ENCODE measurements around the gene SYNPO2L.
A peak's percentile ranks its signal among the peaks of the same experiment; 100 is the strongest.
"Not testable (repeated sequence)": the region's sequence is repeated elsewhere in the genome, so short reads cannot be mapped to it uniquely, and the experiment has no call there.

Gene SYNPO2L, protein sequence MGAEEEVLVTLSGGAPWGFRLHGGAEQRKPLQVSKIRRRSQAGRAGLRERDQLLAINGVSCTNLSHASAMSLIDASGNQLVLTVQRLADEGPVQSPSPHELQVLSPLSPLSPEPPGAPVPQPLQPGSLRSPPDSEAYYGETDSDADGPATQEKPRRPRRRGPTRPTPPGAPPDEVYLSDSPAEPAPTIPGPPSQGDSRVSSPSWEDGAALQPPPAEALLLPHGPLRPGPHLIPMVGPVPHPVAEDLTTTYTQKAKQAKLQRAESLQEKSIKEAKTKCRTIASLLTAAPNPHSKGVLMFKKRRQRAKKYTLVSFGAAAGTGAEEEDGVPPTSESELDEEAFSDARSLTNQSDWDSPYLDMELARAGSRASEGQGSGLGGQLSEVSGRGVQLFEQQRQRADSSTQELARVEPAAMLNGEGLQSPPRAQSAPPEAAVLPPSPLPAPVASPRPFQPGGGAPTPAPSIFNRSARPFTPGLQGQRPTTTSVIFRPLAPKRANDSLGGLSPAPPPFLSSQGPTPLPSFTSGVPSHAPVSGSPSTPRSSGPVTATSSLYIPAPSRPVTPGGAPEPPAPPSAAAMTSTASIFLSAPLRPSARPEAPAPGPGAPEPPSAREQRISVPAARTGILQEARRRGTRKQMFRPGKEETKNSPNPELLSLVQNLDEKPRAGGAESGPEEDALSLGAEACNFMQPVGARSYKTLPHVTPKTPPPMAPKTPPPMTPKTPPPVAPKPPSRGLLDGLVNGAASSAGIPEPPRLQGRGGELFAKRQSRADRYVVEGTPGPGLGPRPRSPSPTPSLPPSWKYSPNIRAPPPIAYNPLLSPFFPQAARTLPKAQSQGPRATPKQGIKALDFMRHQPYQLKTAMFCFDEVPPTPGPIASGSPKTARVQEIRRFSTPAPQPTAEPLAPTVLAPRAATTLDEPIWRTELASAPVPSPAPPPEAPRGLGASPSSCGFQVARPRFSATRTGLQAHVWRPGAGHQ

DNA sequence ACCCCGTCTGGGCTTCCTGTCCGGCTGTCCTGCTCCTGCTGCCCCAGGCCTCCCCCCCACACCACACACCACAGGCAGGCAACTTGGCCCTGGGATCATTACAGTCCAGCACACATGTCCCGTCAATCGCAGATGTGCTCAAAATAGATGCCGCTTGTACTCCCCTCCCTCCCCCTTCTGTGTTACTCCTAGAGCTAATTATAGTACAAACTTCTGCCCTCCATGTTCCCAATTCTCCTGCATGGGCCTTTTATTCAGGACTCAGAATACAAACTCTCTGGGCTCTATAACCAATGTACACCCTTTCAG lies at the start of gene SYNPO2L:
SYNPO2L (minus strand) TSS at position 40 of the 309 bp plus-strand sequence. CDS start 107 bp downstream, outside the sequence.
- no peak for DNase-seq

DNA sequence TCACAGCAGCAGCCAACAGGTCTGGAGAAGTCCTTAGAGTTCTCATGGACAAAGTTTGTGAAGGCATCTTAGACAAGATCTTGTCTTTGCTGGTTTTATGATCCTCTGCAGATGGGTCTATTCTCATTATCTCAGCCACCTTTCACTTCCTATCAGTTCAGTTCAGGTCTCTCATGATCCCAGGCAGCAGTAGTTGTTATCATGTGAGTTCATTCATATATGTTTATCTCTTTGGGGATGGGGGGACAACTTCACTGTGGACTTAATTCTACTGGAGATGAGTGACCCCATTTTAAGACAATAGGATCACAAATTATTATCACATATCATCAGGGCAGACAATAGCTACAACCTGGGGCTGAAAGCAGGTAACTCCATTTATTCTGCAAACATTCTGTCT lies 48.1 kb upstream of the SYNPO2L start:
- DNase-seq, result not testable (repeated sequence)

DNA sequence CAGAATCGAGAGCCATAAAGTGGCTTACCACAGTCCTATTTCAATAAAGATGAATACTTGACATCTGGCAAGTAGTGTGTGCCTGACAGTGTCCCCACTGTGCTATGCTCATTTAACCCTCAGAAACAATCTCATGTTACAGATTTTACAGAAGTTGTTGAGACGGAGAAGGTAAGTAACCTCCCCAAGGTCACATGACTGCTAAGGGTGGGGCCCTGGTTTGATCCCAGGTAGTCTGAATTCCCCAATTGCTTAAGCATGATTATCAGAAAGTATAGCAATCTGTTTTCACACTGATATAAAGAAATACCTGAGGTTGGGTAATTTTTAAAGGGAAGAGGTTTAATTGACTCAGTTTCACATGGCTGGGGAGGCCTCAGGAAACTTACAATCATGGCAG lies 43.0 kb upstream of the SYNPO2L start:
- not testable (repeated sequence) for DNase-seq

DNA sequence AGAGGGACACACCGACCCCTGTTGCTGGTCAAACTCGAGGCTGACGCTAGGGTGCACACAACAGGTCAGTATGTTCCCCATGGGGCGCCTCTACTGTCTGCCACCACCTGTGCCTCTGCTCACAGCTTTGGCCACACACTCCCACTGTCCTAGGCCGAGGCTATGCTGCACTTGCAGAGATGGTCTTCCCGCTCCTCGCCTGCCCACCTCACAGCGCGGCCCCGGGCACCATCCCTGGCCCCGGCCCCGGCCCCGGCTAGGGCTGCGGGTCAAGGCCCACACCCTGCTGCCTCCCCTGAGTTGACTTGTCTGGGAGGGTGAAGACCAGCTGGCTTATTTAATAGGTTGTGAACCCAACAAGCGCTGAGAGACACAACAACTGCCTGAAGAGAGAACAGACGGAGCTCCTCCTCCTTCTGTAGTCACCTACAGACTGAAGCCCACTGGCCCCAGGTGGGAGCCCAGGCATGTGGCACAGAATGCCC lies 41.9 kb upstream of the SYNPO2L start, which contains the start of gene AGAP5:
AGAP5 (minus strand) TSS at position 435 of the 485 bp plus-strand sequence; CDS start at position 81, 354 bp downstream.
- not testable (repeated sequence) for DNase-seq

DNA sequence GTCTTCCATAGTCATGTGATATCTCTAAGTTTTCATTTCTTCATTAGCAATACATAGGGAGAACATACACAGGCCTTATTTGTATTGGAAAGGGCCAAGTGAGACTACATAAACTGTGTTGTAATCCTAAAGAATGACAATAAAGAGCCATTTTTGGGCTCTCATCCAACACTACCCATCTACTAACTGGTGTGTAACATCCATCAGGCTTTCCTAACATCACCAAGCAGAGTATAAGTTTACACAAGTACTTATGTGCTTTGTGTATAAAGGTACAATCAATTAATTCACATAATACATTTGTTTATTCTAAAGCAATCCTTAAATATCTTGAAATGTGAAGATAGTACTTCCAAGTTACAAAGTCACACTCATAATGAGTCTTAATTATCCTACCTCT lies 39.5 kb upstream of the SYNPO2L start:
- not testable (repeated sequence) for DNase-seq

DNA sequence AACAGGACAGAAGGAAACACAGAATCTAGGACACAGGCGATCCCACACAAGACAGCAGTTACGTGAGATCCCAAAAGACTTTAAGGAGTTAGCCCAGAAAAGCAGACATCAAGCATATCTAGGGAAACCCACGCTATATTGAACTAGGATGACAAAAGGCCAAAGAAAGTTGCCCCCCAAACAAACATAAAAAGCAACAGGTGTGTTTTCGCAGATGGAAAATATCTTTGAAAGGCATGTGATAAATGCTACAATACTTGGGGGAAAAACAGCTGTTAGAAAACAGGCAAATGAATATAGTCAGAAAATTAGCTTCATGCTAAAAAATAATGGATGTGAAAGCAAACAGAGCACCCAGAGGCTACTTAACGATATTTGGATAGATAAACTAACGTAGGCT lies 34.9 kb upstream of the SYNPO2L start:
- DNase-seq, result not testable (repeated sequence)

DNA sequence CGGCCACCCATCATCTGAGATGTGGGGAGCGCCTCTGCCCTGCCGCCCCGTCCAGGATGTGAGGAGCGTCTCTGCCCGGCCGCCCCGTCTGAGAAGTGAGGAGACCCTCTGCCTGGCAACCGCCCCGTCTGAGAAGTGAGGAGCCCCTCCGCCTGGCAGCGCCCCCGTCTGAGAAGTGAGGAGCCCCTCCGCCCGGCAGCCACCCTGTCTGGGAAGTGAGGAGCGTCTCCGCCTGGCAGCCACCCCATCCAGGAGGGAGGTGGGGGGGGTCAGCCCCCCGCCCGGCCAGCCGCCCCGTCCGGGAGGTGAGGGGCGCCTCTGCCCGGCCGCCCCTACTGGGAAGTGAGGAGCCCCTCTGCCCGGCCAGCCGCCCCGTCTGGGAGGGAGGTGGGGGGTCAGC lies 33.8 kb upstream of the SYNPO2L start:
- DNase-seq, result not testable (repeated sequence)

DNA sequence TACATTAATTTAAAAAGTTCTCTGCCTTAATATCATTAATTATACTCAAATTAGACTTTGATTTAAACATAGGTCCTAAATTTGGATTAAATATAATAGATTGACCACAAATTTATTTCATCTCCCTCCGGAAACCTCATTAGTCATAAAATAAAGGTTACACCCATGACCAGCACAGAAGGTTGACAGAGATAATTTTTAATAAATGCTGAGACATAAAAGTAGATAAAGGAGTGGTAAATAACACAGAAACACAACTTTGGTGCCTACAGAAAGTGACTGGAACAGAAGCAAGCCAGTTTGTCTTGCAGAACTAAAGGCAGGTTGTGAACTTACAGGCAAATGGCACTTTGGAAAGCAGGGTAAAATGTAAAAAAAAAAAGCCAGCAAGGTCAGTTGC lies 31.8 kb upstream of the SYNPO2L start:
- DNase-seq, result not testable (repeated sequence)

DNA sequence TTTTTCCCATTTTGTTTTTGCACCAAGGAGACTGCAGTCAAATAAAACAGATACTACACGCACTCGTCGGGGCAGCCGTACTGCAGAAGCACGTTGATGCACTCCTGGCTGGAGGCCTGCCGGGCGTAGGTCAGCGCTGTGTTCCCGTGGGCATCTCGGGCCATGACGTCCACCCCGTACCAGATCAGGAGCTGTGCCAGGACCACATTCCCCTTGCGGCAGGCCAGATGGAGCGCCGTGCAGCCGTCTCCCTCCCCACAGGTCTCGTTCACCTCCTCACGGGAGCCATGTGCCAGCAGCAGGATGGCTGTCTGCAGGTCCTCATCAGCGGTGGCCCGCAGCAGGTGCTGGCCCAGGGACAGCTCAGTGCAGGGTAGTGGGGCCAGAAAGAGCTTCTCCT lies 18.7 kb upstream of the SYNPO2L start:
- not testable (repeated sequence) for DNase-seq

DNA sequence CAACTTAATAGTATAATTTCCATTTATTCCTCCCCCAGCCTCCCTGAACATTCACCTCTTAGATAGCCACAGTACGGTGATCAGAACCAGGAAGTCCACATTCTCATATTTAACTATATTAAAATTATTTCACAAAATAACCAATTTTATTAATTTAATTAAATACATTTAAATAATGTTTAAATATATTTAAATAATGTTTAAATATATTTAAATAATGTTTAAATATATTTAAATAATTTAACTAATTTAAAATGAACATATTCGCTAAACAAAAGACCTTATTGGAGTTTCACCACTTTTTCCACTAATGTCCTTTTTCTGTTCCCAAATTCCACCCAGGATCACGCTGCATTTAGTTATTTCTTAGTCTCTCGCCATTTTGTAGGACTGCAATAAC lies 12.5 kb upstream of the SYNPO2L start:
- not testable (repeated sequence) for DNase-seq

DNA sequence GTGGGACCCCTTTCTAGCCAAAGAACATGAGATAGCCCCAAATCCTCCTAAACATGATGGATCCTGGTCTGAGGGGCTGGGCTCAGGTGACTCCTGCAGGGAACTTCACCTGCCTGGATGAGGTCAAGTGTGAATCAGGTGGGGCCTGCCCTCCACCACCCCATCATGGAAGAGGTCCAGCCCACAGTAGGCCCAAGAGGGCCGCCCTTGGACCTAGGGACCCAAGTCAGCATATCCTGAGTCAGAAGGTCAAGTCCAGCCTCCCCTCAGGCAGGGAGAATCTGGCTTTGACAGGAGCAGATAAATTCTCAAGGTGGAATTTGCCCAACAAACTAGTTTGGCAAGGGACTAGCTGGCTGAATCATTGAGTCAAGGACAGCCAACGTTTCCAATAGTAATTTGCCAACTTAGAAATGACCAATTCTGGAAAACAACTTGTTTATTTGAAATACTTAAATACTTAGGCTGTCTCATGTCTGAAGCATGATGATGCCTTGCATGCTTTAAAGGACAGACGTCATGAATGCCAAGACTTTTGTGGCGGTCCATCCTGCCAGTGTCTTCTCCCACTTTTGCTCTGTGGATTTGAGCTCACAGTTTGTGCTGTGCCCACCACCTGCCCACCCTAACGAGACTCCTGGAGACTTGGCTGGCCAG lies 10.5 kb upstream of the SYNPO2L start:
- not testable (repeated sequence) for DNase-seq

DNA sequence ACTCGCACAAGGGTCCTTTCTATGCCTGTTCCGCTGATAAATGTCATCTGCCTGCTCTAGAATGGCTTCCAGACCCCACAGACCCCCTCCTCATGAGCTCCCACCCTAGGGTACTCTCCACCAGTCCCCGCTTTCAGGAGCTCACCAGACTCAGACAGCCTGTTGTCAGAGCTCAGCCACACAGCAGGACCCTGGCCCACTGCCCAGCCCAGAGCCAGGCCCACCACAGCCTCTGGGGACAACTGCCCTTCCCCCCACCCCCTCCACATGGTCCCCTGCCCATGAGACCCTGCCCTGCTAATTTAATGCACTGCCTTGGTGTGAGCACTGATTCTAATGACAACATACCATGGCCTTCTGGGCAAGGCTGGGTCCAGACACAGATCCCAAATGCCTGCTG lies 9.8 kb upstream of the SYNPO2L start:
- DNase-seq, result not testable (repeated sequence)

DNA sequence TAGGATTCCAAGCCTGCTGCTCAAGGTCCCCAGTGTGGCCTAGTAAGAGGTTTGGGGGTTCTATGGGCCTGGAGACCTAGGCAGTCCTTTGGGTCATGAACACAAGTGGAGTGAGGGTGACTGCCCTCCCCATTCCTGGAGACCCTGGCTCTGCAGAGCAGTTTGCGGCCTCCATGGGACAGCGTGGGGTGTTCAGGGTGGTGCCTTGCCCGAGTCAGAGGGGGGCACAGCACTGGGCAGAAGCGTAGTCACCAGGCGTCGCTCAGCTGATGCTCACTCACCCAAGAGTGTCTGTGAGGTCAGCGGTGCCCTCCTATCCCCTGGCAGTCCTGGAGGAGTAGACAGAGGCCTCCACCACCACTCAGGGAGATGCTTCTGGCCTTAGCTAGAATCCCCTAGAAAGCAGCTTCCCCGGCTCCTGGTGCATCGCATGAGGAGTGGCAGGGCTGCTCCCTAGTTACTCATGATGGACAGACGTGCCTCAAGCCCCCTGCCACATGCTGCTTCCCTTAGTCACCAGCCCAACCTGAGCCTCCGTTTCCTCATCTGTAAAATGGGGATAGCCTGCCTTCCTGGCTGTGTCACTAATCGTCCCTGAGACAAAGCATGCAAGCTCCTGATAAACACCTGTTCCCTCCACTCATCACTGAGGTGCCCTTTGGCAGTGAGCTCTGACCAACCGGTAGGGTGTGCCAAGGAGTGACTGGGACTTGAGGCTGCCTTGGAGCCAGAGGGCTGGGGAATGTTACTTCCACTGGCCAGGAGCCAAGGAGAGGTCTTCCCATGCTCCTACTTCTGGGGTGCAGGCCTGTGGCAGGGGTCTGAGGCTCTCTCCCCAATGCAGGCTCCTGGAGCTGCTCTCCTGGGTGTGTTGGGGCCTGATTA lies 8.6 kb upstream of the SYNPO2L start:
- DNase-seq, result not testable (repeated sequence)

DNA sequence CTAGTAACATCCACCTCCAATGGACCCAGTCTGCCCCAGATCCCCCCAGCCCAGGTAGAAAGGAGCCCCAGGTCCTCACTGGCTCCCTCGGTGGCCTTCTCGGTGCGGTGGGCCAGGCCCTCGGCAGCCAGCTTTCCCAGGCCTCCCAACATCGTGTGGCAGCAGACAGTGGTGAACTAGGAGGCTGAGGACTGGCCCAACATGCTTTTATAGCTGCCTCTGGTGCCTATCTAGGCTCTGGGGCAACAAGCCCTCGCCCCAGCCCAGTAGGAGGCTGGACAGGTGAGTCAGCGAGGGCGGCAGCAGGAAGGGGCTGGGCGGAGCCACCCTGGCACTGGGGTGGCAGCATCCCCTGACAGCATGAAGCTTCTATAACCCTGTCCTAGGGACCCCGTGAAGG lies 7.8 kb upstream of the SYNPO2L start:
- not testable (repeated sequence) for DNase-seq

DNA sequence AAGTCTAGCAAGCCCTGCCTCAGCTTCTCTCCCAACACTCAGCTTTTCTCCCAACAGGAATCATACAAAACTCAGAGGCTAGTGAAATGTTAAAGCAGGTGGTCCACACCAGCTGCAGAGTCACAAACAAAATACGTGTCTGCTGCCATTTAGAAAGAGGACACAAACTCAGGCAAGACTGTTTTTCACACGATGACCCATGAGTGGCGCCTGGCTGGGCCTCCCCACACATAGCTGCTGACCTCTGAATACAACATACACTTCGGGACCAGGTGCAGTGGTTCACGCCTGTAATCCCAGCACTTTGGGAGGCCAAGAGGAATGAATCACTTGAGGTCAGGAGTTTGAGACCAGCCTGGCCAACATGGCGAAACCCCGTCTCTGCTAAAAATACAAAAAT lies 6.9 kb upstream of the SYNPO2L start:
- DNase-seq, result not testable (repeated sequence)

DNA sequence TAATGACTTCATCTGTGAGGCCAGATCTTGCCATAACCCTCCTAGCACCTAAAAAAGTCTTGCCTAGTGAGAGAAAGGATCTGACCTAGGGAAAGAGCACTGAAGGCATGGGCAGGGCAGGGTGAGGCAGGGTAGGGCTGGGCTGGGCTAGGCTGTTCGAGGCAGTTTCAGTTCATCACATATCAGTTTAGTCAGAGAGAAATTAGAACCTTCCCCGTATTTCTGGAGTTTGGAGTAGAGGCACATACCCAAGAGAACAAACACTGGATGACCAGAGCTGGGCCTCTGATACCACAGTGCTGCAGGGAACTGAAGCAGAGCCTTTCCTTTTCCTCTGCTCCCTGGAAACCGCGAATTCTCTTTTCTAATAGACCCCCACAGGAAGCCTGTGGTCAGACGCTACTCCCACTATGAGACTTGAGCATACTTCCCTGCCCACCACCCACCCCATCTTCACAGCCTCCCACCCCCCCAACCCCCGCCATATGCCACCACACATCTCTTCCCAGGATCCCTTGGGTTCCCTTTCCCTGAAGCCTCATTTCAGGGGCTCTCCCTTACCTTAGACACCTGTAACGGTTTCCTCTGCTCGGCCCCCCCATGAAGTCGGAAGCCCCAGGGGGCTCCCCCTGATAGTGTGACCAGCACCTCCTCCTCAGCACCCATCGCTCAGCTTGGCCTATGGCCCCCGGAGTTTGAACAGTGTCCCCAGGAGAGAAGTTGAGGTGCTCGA lies 406 bp downstream of the SYNPO2L start:
- DNase-seq, result no peak

DNA sequence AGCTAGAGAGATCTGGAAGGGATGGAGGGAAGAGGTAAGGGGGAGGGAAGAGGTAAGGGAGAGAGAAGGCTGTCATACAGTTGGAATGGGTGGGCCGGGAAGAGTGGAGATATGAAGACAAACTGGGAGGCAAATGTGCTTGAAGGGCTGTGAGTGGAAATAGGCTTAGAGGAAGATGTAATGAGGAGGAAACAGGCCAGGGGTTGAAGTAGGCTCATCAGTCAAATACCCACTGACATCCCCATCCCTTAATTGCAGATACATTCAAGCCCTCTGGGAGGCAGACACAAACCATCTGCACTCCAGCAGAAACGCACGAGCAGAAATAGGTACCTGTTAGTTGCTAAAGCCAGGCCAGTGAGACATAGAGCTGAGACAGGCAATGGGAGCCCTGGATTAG lies 2.1 kb downstream of the SYNPO2L start:
- peak; percentile 19 for DNase-seq

DNA sequence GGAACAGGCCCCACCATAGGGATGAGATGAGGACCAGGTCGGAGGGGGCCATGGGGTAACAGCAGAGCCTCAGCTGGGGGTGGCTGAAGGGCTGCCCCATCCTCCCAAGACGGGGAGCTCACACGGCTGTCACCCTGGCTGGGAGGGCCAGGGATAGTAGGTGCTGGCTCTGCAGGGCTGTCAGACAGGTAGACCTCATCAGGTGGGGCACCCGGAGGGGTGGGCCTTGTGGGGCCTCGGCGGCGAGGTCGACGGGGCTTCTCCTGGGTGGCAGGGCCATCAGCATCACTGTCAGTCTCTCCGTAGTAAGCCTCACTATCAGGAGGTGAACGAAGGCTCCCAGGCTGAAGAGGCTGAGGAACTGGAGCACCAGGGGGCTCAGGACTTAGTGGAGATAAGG lies 2.6 kb downstream of the SYNPO2L start:
- no peak for DNase-seq

DNA sequence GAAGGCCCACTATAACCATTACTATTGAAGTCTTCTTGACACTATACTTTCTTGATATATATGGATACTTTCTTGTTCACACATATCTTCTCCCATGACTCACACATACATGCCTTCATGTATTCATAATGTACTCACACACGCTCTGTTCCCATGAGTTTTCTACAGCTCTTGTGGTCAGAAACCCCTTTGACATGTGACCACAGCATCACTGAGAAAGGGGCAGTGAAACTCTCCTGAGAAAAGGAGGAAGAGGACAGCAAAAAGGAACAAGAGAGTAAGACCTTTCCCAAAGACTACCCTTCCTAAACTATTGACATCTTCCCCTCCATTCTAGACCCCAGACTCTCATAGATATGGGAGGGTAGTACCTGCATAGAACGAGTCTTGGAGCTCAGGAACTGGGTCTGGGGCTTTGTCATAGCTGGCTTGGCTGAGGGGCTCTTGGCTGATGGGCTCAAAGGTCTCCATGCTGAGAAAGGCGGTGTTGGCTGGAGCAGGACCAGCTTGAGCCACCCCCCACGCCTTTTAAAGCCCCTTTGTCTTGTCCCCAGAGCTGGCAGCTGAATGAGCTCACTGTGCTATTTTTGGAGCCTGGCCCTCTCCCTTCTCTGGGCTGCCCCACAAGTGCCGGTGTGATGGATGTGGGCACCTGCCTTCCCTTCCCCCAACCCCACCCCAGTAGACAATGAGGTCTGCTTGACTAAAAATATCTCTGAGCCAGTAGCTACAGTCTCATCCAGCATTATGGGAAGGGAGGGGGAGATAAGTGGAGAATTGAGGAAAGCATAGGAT lies 5.1 kb downstream of the SYNPO2L start:
- no peak for DNase-seq

DNA sequence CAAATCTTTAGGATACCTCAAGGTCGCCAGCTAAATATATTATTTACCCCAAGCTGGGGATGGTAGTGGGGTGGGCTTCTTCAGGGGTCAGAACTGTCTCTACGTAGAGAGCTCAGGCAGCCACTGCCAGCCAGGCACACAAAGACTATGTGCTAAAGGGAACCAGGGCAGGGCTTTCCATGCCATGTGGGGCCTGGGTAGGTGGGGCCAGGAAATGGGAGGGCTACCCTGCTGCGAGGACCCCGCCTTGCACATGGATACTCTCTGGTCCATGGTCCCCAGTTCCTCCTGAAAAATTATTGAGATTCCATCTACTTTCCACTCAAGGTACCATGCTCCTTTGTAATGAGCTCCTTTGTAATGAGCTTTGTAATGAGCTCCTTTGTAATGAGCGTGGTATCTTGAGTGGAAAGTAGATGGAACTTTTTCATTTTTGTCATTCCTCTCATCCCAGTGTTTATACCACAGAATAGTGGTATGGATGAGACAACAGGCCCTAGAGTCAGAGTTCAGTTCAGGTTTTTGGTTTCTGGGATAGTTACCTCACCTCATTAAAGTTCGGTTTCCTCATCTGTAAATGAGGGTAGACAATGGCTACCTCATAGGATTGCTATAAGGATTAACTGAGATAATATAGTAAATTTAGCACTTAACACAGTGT lies 5.8 kb downstream of the SYNPO2L start:
- DNase-seq, result no peak

Measured in NCI-H82 (cell line).